ENCODE data around the gene CCDC149.

- TF ChIP-seq CTCF (conservative IDR thresholded peaks at IDR 0.05; ENCODE audit: low read depth, low read length) (no peak), EZH2 (IDR thresholded peaks at IDR 0.05; ENCODE audit: low read length, unreplicated experiment) (no peak)
Observed at GRCh38 chr4:24867766-24868296, 45.0 kb downstream of the CCDC149 start.
